Measurements from ENCODE around the gene AFDN.

The AFDN gene

DNA sequence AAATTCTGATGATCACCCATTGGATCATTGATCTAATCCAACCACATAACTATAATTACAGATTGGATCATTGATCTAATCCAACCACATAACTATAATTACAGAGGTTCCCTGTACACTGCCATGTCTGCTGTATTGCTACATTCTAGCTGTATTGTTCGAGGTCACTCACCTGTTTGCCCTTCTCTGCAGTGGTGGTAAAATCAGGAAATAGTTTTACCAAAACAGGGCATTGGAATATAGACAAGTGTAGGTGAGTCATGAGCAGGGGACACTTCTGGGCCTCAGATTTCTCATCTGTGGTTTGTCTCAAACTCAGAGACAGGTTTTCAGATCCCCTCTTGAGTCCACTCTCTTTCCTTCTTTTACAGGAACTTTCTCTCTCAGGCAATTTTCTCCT is 9.0 kb upstream of the AFDN start:
- H3K4me3 ChIP-seq (ENCODE audit: control insufficient read depth, low read depth, low read length): no peak overlapping the region
- TF ChIP-seq, protein P1, sequence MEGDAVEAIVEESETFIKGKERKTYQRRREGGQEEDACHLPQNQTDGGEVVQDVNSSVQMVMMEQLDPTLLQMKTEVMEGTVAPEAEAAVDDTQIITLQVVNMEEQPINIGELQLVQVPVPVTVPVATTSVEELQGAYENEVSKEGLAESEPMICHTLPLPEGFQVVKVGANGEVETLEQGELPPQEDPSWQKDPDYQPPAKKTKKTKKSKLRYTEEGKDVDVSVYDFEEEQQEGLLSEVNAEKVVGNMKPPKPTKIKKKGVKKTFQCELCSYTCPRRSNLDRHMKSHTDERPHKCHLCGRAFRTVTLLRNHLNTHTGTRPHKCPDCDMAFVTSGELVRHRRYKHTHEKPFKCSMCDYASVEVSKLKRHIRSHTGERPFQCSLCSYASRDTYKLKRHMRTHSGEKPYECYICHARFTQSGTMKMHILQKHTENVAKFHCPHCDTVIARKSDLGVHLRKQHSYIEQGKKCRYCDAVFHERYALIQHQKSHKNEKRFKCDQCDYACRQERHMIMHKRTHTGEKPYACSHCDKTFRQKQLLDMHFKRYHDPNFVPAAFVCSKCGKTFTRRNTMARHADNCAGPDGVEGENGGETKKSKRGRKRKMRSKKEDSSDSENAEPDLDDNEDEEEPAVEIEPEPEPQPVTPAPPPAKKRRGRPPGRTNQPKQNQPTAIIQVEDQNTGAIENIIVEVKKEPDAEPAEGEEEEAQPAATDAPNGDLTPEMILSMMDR (IDR thresholded peaks at IDR 0.05; ENCODE audit: control insufficient read depth, insufficient read depth, low read depth, low read length, missing control alignments): no peak
- DNase-seq (ENCODE audit: low read depth): no peak

DNA sequence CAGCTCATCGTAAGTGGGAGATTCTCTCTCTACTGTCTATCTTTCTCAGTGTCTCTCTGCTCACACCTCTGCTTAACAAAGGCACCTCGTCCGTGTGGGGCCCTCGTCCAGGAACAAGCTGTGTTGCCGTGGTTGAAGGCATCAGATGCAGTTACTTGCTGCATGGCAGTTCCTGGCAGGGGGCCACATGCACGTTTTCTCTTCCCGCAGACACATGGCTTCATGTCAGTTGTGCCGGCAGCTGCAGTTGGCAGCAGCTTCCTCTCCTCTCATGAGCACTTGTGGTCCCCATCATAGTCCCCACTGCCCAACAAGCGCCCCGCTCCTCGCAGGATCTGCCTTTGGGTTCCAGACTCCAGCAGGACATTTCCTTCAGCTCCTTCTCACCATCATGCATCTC is 7.1 kb upstream of the AFDN start:
- TF ChIP-seq, protein P1 (IDR thresholded peaks at IDR 0.05; ENCODE audit: control insufficient read depth, insufficient read depth, low read depth, low read length, missing control alignments): no peak
- H3K4me3 ChIP-seq (ENCODE audit: control insufficient read depth, low read depth, low read length): no peak overlapping the region
- DNase-seq (ENCODE audit: low read depth): no peak

DNA sequence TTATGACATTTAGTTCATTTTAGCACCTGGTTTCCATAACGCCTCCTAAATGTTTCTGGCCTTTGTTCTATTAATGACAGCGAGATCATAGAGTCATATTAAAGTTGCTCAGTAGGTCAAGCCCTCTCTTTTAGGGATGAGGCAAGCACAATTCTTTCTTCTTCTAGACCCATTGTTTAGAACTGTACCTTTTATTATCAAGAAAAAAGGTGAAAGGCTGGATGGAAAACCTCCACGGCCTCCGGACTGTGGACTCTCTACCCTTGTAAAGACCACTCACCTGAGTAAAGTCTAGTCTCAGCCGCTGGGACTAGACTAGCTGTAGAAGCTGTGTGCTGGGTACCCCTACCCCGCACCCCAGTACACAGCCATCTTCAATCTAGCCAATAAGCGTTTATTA is 6.0 kb upstream of the AFDN start:
- no peak for DNase-seq (ENCODE audit: low read depth)

DNA sequence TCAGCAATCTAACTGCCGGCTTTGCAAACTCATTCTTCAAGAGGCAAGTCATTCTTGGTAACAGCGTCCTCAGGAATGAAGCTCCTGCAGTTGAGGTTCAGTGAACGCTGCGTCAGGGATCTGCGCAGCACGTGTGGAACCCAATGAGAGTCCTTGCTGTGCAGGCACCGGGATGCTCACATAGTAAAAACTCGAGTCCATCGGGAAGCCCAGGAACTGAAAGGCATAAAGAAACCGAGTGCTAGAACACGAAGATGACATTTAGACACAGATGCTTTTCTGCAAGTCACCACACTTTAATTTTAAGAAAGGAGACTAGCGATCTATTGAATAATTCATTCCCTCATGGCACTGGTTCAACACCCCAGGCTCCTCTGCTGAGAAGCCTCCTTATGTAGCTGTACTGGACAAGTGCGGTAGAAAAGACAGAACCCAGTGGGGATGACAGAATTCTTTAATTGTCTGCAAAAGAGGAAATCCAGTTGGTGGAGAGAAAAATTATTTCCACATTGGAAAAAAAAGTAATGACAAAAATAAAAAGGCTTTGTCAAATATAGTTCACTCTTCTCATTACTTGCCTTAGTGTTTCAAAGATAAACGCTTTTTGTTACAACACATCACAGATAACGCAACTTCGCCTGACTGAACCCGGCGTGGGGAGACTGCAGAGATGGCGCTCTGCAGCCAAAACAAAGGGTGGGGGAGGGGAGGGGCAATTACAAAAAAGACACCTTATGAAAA is 1.9 kb upstream of the AFDN start:
- DNase-seq (ENCODE audit: low read depth): no peak
- H3K4me3 ChIP-seq (ENCODE audit: control insufficient read depth, low read depth, low read length): no peak overlapping the region
- TF ChIP-seq, protein P1 (IDR thresholded peaks at IDR 0.05; ENCODE audit: control insufficient read depth, insufficient read depth, low read depth, low read length, missing control alignments): no peak

More for the DNA sequence above, 6.0 kb upstream of the AFDN start:
- H3K4me3 ChIP-seq (ENCODE audit: control insufficient read depth, low read depth, low read length): no peak overlapping the region
- TF ChIP-seq, protein P1 (IDR thresholded peaks at IDR 0.05; ENCODE audit: control insufficient read depth, insufficient read depth, low read depth, low read length, missing control alignments): no peak

DNA sequence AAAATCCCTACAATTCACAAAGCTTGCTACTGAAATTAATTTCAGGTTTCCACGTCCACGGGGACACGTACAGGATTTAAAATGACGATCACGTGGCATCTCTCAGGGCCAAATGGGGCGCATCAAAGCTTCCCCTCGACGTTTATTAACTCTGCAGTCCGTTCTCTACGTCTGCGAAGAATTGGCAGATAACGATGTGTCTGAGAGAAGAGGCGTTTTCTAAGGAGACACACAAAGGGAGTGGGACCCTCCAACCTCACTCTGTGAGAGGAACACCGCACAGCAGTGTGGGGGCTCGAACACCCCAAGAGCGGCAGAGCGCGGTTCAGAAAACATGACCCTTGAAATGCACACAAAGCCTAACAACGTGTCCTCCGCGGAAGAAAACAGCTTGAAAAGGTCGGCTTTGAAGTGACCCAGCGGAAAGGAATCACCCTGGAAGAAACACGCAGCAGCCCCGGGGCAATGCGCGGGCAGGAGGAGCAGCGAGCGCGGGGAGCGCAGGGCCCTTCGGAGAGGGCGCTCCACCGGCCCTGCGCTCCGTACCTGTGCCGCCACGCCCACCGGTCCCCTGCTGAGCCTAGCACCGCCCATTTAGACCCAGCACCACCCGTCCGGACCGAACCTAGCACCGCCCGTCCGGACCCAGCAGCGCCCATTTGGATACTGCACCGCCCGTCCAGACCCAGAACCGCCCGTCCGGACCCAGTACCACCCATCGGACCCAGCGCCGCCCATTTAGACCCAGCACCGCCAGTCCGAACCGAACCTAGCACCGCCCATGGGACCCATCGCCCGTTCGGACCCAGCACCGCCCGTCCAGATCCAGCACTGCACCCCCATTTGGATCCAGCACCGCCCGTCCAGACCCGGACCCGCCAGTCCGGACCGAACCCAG is 1.1 kb upstream of the AFDN start:
- TF ChIP-seq, protein P1 (IDR thresholded peaks at IDR 0.05; ENCODE audit: control insufficient read depth, insufficient read depth, low read depth, low read length, missing control alignments): no peak
- H3K4me3 ChIP-seq (ENCODE audit: control insufficient read depth, low read depth, low read length): peak overlapping the region; percentile 64
- no peak for DNase-seq (ENCODE audit: low read depth)

DNA sequence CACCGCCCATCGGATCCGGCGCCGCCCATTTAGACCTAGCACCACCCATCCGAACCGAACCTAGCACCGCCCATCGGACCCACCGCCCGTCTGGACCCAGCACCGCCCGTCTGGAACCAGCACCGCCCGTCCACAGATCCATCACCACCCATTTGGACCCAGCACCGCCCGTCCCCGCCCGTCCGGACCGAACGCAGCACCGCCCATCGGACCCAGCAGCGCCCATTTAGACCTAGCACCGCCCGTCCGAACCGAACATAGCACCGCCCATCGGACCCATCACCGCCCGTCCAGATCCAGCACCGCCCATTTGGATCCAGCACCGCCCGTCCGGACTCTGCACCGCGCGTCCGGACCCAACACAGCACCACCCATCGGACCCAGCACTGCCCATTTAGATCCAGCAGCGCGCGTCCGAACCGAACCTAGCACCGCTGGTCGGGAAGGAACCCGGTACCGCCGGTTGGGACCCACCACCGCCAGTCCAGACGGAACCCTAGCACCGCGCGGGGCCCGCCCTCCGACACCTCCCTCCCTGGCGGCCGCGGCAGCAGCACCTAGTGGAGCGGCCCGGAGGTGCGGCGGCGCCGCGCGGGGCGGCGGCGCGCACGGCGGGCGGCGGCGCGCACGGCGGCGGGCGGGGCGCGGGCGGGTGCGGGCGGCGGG is 348 bp upstream of the AFDN start:
- no peak for DNase-seq (ENCODE audit: low read depth)
- peak overlapping the region; percentile 64 for H3K4me3 ChIP-seq (ENCODE audit: control insufficient read depth, low read depth, low read length)
- TF ChIP-seq, protein P1 (IDR thresholded peaks at IDR 0.05; ENCODE audit: control insufficient read depth, insufficient read depth, low read depth, low read length, missing control alignments): peak; percentile 31

Data from AG09309 (cell line).